SK-N-MC (cell line): ENCODE data around the gene HPCAL1.

Experiments used
- DNase-seq: peaks from one replicate; pipeline ENCODE4 v3.0.0-alpha.2; 2011; ENCODE audit warnings: low read depth, low spot score
- H3K27ac ChIP-seq: fragments of 200-600 bp; sonication (generic); 2 replicates; pipeline ENCODE4 v1.5.1; 2016; ENCODE audit warnings: mixed run types
- H3K36me3 ChIP-seq: fragments of 200-600 bp; sonication (generic); 2 replicates; pipeline ENCODE4 v1.6.1; 2017; ENCODE audit warnings: antibody characterized with exemption, low read length, mixed read lengths; ENCODE audit not compliant: insufficient read depth
- H3K4me3 ChIP-seq: fragments of 200-600 bp; sonication (generic); 2 replicates; pipeline ENCODE4 v1.5.1; 2016
- H3K9ac ChIP-seq: fragments of 200-600 bp; sonication (generic); 2 replicates; pipeline ENCODE4 v1.8.0; 2017; ENCODE audit warnings: mixed run types, mixed read lengths; ENCODE audit not compliant: insufficient read length
- H3K9me3 ChIP-seq: fragments of 200-600 bp; sonication (generic); 2 replicates; pipeline ENCODE4 v1.6.1; 2017; ENCODE audit warnings: low read depth, mild to moderate bottlenecking, antibody characterized with exemption, low read length, moderate library complexity, mixed read lengths
- EZH2 ChIP-seq: fragments of 200-600 bp; sonication (generic); IDR thresholded peaks from one replicate; pipeline ENCODE4 v1.6.1; 2017; ENCODE audit warnings: antibody characterized with exemption
- FOXP2 ChIP-seq: optimal IDR thresholded peaks from 2 replicates; pipeline ENCODE3; 2011; ENCODE audit warnings: mild to moderate bottlenecking, moderate library complexity; ENCODE audit not compliant: insufficient read depth; ENCODE audit errors: extremely low read length, control extremely low read depth
- POLR2AphosphoS5 ChIP-seq: IDR thresholded peaks from 2 replicates; pipeline ENCODE4 v1.6.1; 2012; ENCODE audit warnings: mild to moderate bottlenecking, low read depth, low read length, borderline replicate concordance

The HPCAL1 gene

GRCh38 chr2:10311736-10312135, 9.0 kb downstream of the HPCAL1 start:
- H3K36me3 ChIP-seq: no peaks in the 10 kb centered on the region
- TF ChIP-seq EZH2 (no peak), FOXP2 (no peak), POLR2AphosphoS5 (no peak)
- no peak overlapping the region for H3K27ac ChIP-seq
- H3K9me3 ChIP-seq: no peaks in the 10 kb centered on the region
- no peak overlapping the region for H3K4me3 ChIP-seq
- no peak overlapping the region for H3K9ac ChIP-seq
- DNase-seq: no peak

DNA sequence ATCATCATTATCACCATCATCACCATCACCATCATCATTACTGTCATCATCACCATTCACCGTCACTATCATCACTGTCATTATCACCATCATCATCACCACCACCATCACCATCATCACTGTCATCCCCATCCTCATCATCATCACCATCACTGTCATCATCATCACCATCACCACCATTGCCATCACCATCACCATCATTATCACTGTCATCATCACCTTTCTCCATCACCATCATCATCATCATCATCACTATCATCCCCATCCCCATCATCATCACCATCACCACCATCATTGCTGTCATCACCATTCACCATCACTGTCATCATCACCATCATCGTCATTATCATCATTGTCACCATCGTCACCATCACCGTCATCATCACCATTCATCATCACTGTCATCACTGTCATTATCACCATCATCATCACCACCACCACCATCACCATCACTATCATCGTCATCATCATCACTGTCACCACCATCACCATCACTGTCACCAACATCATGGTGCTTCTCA, 9.8 kb downstream of the HPCAL1 start:
- no peaks in the 10 kb centered on the region for H3K36me3 ChIP-seq
- no peak for DNase-seq
- no peak overlapping the region for H3K27ac ChIP-seq
- no peak for TF ChIP-seq EZH2
- H3K9me3 ChIP-seq: no peaks in the 10 kb centered on the region
- no peak overlapping the region for H3K4me3 ChIP-seq
- no peak overlapping the region for H3K9ac ChIP-seq

DNA sequence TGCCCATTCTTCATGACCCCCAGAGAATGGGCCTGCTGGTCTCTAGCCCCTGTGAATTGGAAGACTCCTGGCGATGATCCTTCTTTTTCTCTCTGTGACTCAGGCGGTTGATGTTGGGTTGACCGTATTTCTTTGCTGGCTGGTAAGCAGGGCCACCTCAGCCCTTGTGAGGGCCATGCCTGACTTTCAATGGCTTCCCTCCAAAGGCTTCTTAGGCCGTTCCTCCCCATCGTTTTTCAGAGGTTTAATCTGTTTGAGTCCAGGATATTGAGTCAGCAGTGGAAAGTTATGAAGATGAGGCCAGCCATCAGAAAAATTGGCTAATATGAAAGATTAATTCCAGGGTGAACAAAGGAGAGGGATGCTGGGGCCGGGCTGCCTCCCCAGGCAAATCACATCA, 13.6 kb downstream of the HPCAL1 start:
- no peak overlapping the region for H3K9ac ChIP-seq
- H3K27ac ChIP-seq: no peak overlapping the region
- TF ChIP-seq EZH2: no peak
- H3K36me3 ChIP-seq: no peaks in the 10 kb centered on the region
- no peaks in the 10 kb centered on the region for H3K9me3 ChIP-seq
- DNase-seq: no peak
- H3K4me3 ChIP-seq: no peak overlapping the region

DNA sequence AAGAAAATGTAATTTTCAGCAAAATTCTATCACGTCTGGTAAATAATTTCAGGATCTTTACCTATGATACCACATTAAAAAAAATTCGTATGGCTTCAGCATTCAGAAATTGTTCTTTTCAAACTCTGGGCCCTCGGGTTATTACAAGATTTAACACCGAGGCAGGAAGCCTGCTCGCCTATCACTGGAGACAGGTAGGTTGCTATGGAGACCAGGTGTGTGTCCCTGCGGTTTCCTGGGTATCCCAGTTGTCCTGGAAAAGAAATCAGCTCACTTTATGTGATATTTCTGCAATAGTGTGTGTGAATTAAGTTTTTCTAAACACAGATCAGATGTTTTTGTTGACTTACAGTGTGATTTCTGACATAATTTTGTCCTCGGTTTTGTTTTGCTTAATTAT, 14.2 kb downstream of the HPCAL1 start:
- Histone ChIP-seq H3K36me3 (no peaks in the 10 kb centered on the region), H3K4me3 (no peak overlapping the region), H3K27ac (no peak overlapping the region), H3K9ac (no peak overlapping the region), H3K9me3 (no peaks in the 10 kb centered on the region)
- TF ChIP-seq POLR2AphosphoS5 (no peak), EZH2 (no peak), FOXP2 (no peak)
- DNase-seq: no peak

DNA sequence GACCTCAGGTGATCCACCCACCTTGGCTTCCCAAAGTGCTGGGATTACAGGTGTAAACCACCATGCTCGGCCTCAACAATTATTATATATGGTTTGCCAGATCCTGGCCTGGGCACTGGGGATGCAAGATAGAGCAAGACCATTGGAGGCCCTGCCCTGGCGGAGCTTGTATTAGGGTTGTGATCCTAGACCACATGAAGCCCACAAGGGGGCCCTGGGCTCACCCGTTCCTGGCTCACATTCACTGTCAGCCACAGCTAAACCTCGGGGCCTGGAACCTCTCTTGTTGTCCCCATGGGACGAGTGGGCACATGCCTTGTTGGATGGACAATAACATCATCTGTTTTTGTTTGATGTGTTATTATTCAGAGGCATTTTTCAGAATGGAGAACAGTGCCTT, 14.9 kb downstream of the HPCAL1 start:
- Histone ChIP-seq H3K9me3 (no peaks in the 10 kb centered on the region), H3K9ac (no peak overlapping the region), H3K27ac (no peak overlapping the region), H3K4me3 (no peak overlapping the region), H3K36me3 (no peaks in the 10 kb centered on the region)
- no peak for DNase-seq
- no peak for TF ChIP-seq POLR2AphosphoS5

- no peaks in the 10 kb centered on the region for H3K9me3 ChIP-seq
- H3K9ac ChIP-seq: no peak overlapping the region
- no peak for DNase-seq
- H3K36me3 ChIP-seq: no peaks in the 10 kb centered on the region
- H3K4me3 ChIP-seq: no peak overlapping the region
- no peak overlapping the region for H3K27ac ChIP-seq
- no peak for TF ChIP-seq FOXP2
- TF ChIP-seq POLR2AphosphoS5: no peak
- TF ChIP-seq EZH2: no peak
Observed at GRCh38 chr2:10318345-10318744, 15.6 kb downstream of the HPCAL1 start.

GRCh38 chr2:10319892-10320574, 17.3 kb downstream of the HPCAL1 start:
- H3K4me3 ChIP-seq: no peak overlapping the region
- no peak overlapping the region for H3K9ac ChIP-seq
- TF ChIP-seq POLR2AphosphoS5: no peak
- no peak for TF ChIP-seq FOXP2
- TF ChIP-seq EZH2: no peak
- H3K27ac ChIP-seq: no peak overlapping the region
- no peaks in the 10 kb centered on the region for H3K9me3 ChIP-seq
- H3K36me3 ChIP-seq: no peaks in the 10 kb centered on the region
- no peak for DNase-seq

DNA sequence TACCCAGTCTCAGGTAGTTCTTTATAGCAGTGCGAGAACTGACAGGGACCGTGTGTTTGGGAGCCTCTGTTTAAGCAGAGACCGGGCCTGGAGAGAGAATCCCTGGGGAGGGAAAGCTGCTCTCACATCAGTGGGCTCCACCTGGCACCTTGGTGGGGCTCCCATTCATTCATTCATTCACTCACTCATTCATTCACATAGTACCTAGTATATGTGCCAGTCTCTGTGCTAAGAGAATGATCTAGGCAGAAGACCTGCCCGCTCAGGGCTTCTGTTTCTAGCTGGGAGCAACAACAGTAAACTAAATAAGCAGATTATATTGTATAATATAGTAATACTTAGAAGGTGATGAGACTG, 17.8 kb downstream of the HPCAL1 start:
- Histone ChIP-seq H3K9me3 (no peaks in the 10 kb centered on the region), H3K4me3 (no peak overlapping the region), H3K9ac (no peak overlapping the region), H3K36me3 (no peaks in the 10 kb centered on the region), H3K27ac (no peak overlapping the region)
- TF ChIP-seq EZH2 (no peak), POLR2AphosphoS5 (no peak), FOXP2 (no peak)
- no peak for DNase-seq

- no peaks in the 10 kb centered on the region for H3K36me3 ChIP-seq
- TF ChIP-seq FOXP2 (no peak), EZH2 (no peak), POLR2AphosphoS5 (no peak)
Observed at GRCh38 chr2:10320933-10321332, 18.2 kb downstream of the HPCAL1 start.

DNA sequence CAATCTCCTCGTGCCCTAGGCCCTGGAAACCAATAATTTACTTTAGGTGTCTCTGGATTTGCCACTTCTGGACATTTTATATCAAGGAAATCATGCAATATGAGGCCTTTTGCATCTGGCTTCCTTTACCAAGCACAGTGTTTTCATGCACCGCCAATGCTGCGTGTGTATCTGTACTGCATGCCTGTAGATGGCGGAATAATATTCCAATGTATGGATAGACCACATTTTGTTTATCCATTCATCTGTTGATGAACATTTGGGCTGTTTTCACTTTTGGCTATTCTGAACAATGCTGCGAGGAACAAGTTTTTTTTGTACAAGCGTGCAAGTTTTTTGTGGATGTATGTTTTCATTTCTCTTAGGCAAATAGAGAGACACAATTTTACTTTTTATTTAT, 18.9 kb downstream of the HPCAL1 start:
- no peak for DNase-seq
- TF ChIP-seq EZH2 (no peak), POLR2AphosphoS5 (no peak), FOXP2 (no peak)
- Histone ChIP-seq H3K9ac (no peak overlapping the region), H3K4me3 (no peak overlapping the region), H3K27ac (no peak overlapping the region), H3K36me3 (no peaks in the 10 kb centered on the region), H3K9me3 (no peaks in the 10 kb centered on the region)

More at GRCh38 chr2:10320933-10321332, 18.2 kb downstream of the HPCAL1 start:
- H3K9me3 ChIP-seq: no peaks in the 10 kb centered on the region
- no peak for DNase-seq
- no peak overlapping the region for H3K4me3 ChIP-seq
- H3K9ac ChIP-seq: no peak overlapping the region
- H3K27ac ChIP-seq: no peak overlapping the region
